LNCAP (cell line): Measurements from ENCODE around the gene ZNF473.

Source experiments
- CTCF ChIP-seq: fragments of 450-650 bp; IDR thresholded peaks from 2 replicates; pipeline ENCODE4 v1.5.1; 2017; ENCODE audit warnings: mild to moderate bottlenecking

ZNF473 gene

GRCh38 chr19:50025794-50026549 lies at the start of gene ZNF473:
Gene ZNF473, plus strand, starts transcription at chr19:50026005. Its CDS starts 5,078 bp downstream, at chr19:50031083.
- TF ChIP-seq CTCF: no peak

- no peak for TF ChIP-seq CTCF
These were observed 49.3 kb upstream of the ZNF473 start for GRCh38 chr19:49976496-49976895.

- no peak for TF ChIP-seq CTCF
These were observed 48.7 kb upstream of the ZNF473 start for GRCh38 chr19:49977076-49977475.

- no peak for TF ChIP-seq CTCF
These were observed 47.9 kb upstream of the ZNF473 start for GRCh38 chr19:49977881-49978280.

- TF ChIP-seq CTCF: no peak
These were observed 47.5 kb upstream of the ZNF473 start for GRCh38 chr19:49978324-49978723.

GRCh38 chr19:49981603-49982593 lies 43.9 kb upstream of the ZNF473 start:
- no peak for TF ChIP-seq CTCF

- peak; percentile 95 for TF ChIP-seq CTCF
These were observed 42.1 kb upstream of the ZNF473 start for GRCh38 chr19:49983645-49984229.
